ENCODE measurements around the gene ELP6.
"Not testable (repeated sequence)": the region's sequence is repeated elsewhere in the genome, so short reads cannot be mapped to it uniquely, and the experiment has no call there.

The ELP6 gene

GRCh38 chr3:47464588-47464987, 48.9 kb downstream of the ELP6 start:
- no peak for DNase-seq (ENCODE audit: low spot score)

GRCh38 chr3:47459534-47460085, 53.9 kb downstream of the ELP6 start:
- DNase-seq (ENCODE audit: low spot score) = not testable (repeated sequence)

- DNase-seq (ENCODE audit: low spot score) = no peak
Measured at GRCh38 chr3:47456984-47457383, 56.5 kb downstream of the ELP6 start.

GRCh38 chr3:47455806-47456452, 57.6 kb downstream of the ELP6 start:
- DNase-seq (ENCODE audit: low spot score) = no peak

GRCh38 chr3:47452453-47453215, 60.9 kb downstream of the ELP6 start:
- no peak for DNase-seq (ENCODE audit: low spot score)
